Metanephros (tissue), 2 donors: ENCODE data around the gene COQ5. TPM values are rescaled to one million over a fixed set of nuclear protein-coding genes. Genes with fewer than 3 reads are reported as not detected.

Experiments used
- small RNA-seq: library from RNA; depleted of rRNA; stranded (forward); fragments of <200 nt; gene quantifications from one replicate; pipeline ENCODE3, GENCODE V24; 2014; ENCODE audit warnings: low replicate concordance
- total RNA-seq: library from RNA; depleted of rRNA; stranded (reverse); fragments of >200 nt; gene quantifications from one replicate; pipeline ENCODE4 v1.2.3, GENCODE V29; 2014

Gene COQ5, protein sequence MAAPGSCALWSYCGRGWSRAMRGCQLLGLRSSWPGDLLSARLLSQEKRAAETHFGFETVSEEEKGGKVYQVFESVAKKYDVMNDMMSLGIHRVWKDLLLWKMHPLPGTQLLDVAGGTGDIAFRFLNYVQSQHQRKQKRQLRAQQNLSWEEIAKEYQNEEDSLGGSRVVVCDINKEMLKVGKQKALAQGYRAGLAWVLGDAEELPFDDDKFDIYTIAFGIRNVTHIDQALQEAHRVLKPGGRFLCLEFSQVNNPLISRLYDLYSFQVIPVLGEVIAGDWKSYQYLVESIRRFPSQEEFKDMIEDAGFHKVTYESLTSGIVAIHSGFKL
- total RNA-seq: 51.4 TPM

GRCh38 chr12:120528861-120529525 lies at the start of gene COQ5:
Gene COQ5 (minus strand): TSS chr12:120529158. CDS start chr12:120529141, 17 bp downstream.

GRCh38 chr12:120534203-120534702 lies 5.3 kb upstream of the COQ5 start, which contains the start of gene RNF10:
Gene RNF10 (plus strand): TSS chr12:120534356. CDS start chr12:120534812, 456 bp downstream.

DNA sequence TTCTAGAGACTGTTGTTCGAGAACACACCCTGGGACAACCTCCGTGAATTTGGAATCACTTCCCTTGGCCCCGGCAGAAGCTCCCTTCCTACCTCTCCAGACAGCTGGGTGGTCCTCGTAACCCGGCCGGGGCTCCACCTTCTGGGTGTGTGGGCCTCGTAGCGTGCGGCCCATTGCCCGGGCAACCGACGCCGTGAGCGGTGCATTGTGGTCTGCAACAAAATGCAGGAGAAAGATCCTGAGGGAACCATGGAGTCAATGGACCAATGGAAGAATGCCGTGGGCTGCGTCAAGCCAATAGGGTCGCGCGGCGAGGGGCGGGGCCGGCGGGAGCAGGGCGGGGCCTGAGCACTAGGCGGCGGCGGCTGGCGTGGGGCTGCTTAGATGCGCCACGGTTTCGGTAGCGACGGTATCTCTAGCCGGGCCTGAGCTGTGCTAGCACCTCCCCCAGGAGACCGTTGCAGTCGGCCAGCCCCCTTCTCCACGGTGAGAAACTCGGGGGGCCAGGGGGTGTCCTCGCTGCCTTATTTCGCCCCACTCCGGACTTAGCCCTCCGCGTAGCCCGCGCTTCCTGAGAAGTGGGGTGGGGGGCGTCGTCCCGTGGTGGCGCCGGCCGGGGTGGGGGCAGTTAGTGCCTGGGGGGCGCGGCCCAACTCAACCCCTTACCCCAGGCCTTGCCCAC lies 33.1 kb downstream of the COQ5 start, which contains the start of gene DYNLL1:
TSS of gene DYNLL1 (plus strand) at position 383 of the 682 bp plus-strand sequence. CDS start 309 bp downstream, outside the sequence.

DNA sequence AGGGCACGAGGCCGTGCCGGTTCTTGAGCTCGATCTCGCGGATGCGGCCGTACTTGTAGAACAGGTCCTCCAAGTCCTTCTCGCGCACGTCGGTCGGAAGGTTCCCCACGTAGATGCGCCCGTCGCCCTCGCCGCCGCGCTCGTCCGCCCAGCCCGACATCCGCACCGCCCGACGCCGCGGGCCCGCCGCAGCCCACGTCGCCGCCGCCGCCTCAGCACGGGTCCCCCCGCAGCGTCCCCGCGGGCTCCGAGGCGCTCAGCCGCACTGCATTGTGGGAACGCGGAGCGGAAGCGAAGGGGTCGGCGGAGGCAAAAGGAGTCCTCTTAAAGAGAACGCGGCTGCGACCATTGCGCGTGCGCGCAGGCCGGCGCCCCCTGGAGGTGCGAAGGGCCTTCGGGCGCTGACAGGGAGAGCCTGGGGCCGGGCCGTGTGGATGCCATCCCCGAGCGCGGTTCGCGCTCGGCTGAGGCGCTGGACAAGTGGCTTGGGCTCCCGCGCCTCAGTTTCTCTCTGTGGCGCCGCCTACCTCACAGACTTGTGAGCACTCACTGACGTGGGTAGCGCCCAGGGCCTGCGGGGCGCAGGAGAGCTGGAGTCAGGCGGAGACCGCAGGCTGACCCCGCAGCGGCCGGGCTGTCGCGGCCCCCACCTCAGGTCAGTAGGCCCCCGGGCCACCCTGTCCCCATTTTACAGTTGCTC lies 59.4 kb downstream of the COQ5 start, which contains the start of gene SRSF9:
TSS of gene SRSF9 (minus strand) at position 299 of the 700 bp plus-strand sequence. CDS start at position 160, 139 bp downstream.

Small RNA genes lying within 50 kb of the gene (small RNA-seq; reads per million reads assigned to genes)
- not detected for gene RF00019

Other genes with a start within 250 kb of the COQ5 start
- gene RNU4-2, start 237.3 kb downstream of the COQ5 start, total RNA-seq: under 0.01 TPM
- gene RNU4-1, start 235.9 kb downstream of the COQ5 start, total RNA-seq: under 0.01 TPM
- 6.3 TPM for gene SIRT4, start 226.8 kb downstream of the COQ5 start, total RNA-seq
- not detected for gene PLA2G1B, start 201.4 kb downstream of the COQ5 start, total RNA-seq
- 4.8 TPM for gene MSI1, start 160.0 kb downstream of the COQ5 start, total RNA-seq
- 257 TPM for gene COX6A1, start 91.0 kb downstream of the COQ5 start, total RNA-seq
- 11.3 TPM for gene TRIAP1, start 82.8 kb downstream of the COQ5 start, total RNA-seq
- gene GATC, start 82.7 kb downstream of the COQ5 start, total RNA-seq: 22.4 TPM
- gene SRSF9, start 59.4 kb downstream of the COQ5 start, total RNA-seq: 134 TPM
- 265 TPM for gene DYNLL1, start 33.0 kb downstream of the COQ5 start, total RNA-seq
- gene RNF10, start 5.2 kb upstream of the COQ5 start, total RNA-seq: 175 TPM
- gene POP5, start 52.2 kb upstream of the COQ5 start, total RNA-seq: 28.4 TPM
- gene CABP1, start 111.5 kb upstream of the COQ5 start, total RNA-seq: 1.9 TPM
- 76.0 TPM for gene MLEC, start 158.0 kb upstream of the COQ5 start, total RNA-seq
- 41.8 TPM for gene UNC119B, start 181.3 kb upstream of the COQ5 start, total RNA-seq
- gene ACADS, start 196.7 kb upstream of the COQ5 start, total RNA-seq: 31.3 TPM